ENCODE data around the gene FRMD4A.

The FRMD4A gene

GRCh38 chr10:13632884-13633440 is 697.8 kb downstream of the FRMD4A start:
- no peak for DNase-seq (ENCODE audit: low spot score)
- Mint-ChIP-seq H3K9me3 (no peaks in the 10 kb centered on the region), H3K4me3 (no peak overlapping the region), H3K36me3 (ENCODE audit: low read depth) (peaks cover 10% of the 10 kb centered on the region), H3K4me1 (ENCODE audit: low read depth) (no peaks in the 10 kb centered on the region), H3K27ac (no peak overlapping the region), H3K27me3 (ENCODE audit: low read depth) (no peaks in the 10 kb centered on the region)

DNA sequence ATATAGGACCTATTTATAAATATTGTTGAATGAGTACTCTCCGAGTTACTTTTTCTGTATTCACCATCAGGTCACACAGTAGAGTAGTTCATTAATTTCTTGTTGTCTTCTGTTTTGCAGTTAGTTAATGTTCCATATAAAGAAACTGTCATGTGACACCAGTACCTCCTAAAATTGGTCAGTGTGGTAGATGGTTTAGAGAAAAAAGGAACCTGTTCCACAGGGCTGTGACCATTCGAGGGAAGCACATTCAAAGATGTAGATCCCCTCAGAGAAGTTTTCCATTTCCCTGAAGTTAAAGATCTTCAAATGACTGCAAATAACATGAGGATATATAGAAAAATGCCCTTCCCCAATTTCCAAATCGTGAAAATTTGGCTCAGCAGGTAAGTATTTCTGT is 698.3 kb downstream of the FRMD4A start:
- no peaks in the 10 kb centered on the region for H3K27me3 Mint-ChIP-seq (ENCODE audit: low read depth)
- H3K4me1 Mint-ChIP-seq (ENCODE audit: low read depth): no peaks in the 10 kb centered on the region
- peaks cover 8% of the 10 kb centered on the region for H3K36me3 Mint-ChIP-seq (ENCODE audit: low read depth)
- no peak for DNase-seq (ENCODE audit: low spot score)
- no peak overlapping the region for H3K4me3 Mint-ChIP-seq
- H3K27ac Mint-ChIP-seq: no peak overlapping the region
- H3K9me3 Mint-ChIP-seq: no peaks in the 10 kb centered on the region

DNA sequence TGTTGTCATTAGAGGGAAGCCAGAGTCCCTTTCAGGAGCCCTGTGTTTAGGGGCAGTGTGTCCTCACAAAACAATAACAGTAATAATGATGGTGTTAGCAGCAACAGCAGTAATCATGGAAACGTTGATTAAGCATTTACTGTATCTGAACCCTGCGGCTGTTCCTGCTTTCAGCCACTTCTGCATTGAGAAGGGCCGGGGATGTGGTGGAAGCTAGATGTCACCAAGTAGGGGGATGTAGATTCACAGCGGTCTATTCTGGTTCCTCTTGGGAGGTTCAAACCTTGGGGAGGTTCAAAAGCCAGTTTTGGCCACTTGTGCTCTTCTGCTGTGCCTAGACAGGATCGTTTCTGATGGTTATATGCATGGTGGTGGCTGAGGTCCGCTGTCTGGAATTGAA is 699.1 kb downstream of the FRMD4A start:
- no peak for DNase-seq (ENCODE audit: low spot score)
- Mint-ChIP-seq H3K27ac (no peak overlapping the region), H3K4me1 (ENCODE audit: low read depth) (no peaks in the 10 kb centered on the region), H3K27me3 (ENCODE audit: low read depth) (no peaks in the 10 kb centered on the region), H3K36me3 (ENCODE audit: low read depth) (peaks cover 8% of the 10 kb centered on the region), H3K4me3 (no peak overlapping the region), H3K9me3 (no peaks in the 10 kb centered on the region)

DNA sequence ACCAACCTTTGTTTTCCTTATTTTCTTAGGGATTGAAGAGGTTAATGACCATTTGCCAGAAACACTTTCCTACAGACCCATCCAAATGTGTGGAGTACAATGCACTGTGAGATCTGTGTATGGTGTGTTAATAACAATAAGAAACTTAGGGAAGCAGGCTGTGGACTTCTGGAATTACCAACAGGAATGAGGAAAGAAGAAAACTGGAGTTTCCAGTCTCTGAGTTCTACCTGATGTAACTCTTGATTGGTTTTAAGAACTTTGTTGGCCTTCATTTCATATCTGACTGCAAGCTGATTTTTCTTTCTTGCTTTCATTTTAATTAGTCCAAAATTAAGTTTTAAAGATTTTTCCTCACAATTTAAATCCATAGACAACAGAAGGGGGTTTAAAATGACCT is 700.5 kb downstream of the FRMD4A start:
- no peak overlapping the region for H3K4me3 Mint-ChIP-seq
- H3K36me3 Mint-ChIP-seq (ENCODE audit: low read depth): peaks cover 8% of the 10 kb centered on the region

GRCh38 chr10:13629116-13629515 is 701.6 kb downstream of the FRMD4A start:
- Mint-ChIP-seq H3K4me1 (ENCODE audit: low read depth) (no peaks in the 10 kb centered on the region), H3K4me3 (no peak overlapping the region), H3K36me3 (ENCODE audit: low read depth) (peaks cover 6% of the 10 kb centered on the region), H3K9me3 (no peaks in the 10 kb centered on the region), H3K27ac (no peak overlapping the region), H3K27me3 (ENCODE audit: low read depth) (no peaks in the 10 kb centered on the region)
- no peak for DNase-seq (ENCODE audit: low spot score)

More for the DNA sequence above, 700.5 kb downstream of the FRMD4A start:
- no peak for DNase-seq (ENCODE audit: low spot score)
- no peaks in the 10 kb centered on the region for H3K9me3 Mint-ChIP-seq
- no peaks in the 10 kb centered on the region for H3K27me3 Mint-ChIP-seq (ENCODE audit: low read depth)
- no peak overlapping the region for H3K27ac Mint-ChIP-seq
- H3K4me1 Mint-ChIP-seq (ENCODE audit: low read depth): no peaks in the 10 kb centered on the region

DNA sequence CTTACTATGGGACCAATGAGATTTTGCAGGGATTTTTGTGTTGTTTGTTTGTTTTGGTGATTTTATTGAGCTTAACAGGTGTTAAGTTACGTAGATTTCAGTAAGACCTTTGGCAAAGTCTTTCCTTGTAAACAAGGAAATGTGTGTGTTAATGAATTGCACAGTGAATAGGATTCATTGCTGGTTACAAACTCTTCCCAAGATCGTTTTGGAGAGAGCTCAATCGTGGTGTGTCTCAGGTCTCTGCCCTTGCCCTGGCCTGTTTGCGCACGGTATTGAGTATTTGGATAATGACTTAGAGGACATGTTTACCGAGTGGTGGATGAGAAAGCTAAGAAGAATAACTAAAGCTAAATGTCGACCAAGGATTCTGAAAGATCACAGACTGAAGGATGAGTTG is 702.1 kb downstream of the FRMD4A start:
- DNase-seq (ENCODE audit: low spot score): no peak
- no peaks in the 10 kb centered on the region for H3K4me1 Mint-ChIP-seq (ENCODE audit: low read depth)
- H3K27ac Mint-ChIP-seq: no peak overlapping the region
- no peak overlapping the region for H3K4me3 Mint-ChIP-seq
- H3K36me3 Mint-ChIP-seq (ENCODE audit: low read depth): peaks cover 6% of the 10 kb centered on the region
- no peaks in the 10 kb centered on the region for H3K27me3 Mint-ChIP-seq (ENCODE audit: low read depth)
- H3K9me3 Mint-ChIP-seq: no peaks in the 10 kb centered on the region

GRCh38 chr10:13627459-13628310 is 703.0 kb downstream of the FRMD4A start:
- Mint-ChIP-seq H3K27ac (no peak overlapping the region), H3K9me3 (no peaks in the 10 kb centered on the region), H3K27me3 (ENCODE audit: low read depth) (no peaks in the 10 kb centered on the region), H3K4me3 (no peak overlapping the region), H3K4me1 (ENCODE audit: low read depth) (no peaks in the 10 kb centered on the region), H3K36me3 (ENCODE audit: low read depth) (peaks cover 6% of the 10 kb centered on the region)
- DNase-seq (ENCODE audit: low spot score): no peak

DNA sequence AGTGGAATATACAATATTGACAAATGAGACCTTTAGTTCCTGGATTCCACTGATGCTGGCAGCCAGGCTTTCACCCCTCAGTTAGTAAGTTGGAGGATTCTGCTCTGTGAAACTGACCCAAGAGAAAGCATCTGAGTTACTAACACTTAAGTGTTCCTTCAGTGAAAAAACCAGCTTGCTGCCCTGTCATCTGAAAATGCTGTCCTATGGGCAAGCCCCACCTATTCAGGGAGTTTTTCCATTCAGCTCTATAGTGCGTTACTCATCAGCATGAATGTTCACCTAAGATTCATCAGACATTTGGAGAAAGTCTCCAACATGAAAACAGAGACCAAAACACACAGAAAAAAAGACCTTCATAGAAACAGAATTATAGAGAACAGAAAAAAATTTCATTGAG is 706.1 kb downstream of the FRMD4A start:
- Mint-ChIP-seq H3K9me3 (no peaks in the 10 kb centered on the region), H3K4me1 (ENCODE audit: low read depth) (no peaks in the 10 kb centered on the region), H3K36me3 (ENCODE audit: low read depth) (no peaks in the 10 kb centered on the region), H3K4me3 (no peak overlapping the region), H3K27me3 (ENCODE audit: low read depth) (no peaks in the 10 kb centered on the region), H3K27ac (no peak overlapping the region)
- no peak for DNase-seq (ENCODE audit: low spot score)

GRCh38 chr10:13621931-13622330 is 708.8 kb downstream of the FRMD4A start:
- Mint-ChIP-seq H3K36me3 (ENCODE audit: low read depth) (peaks cover 10% of the 10 kb centered on the region), H3K4me3 (no peak overlapping the region), H3K27ac (no peak overlapping the region), H3K4me1 (ENCODE audit: low read depth) (no peaks in the 10 kb centered on the region), H3K27me3 (ENCODE audit: low read depth) (no peaks in the 10 kb centered on the region), H3K9me3 (no peaks in the 10 kb centered on the region)
- DNase-seq (ENCODE audit: low spot score): no peak

DNA sequence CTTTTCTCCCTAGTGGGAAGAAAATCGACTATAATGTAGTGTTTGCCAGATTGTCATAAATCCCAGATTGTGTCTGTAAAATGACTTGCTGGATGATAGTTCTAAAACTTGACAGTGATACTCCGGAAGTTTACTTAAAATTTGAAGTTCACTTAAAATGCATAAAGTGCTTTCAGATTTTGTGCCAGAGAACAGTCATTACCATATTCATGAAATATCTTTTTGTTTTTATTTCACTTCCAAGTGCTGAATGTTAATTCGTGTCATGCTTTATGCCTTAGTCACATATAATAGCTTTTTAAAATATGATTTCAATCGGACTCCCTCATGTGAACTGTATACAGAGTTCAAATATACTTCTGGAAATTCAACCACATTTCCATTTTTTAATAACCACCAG is 713.6 kb downstream of the FRMD4A start:
- DNase-seq (ENCODE audit: low spot score): no peak
- no peak overlapping the region for H3K27ac Mint-ChIP-seq
- peaks cover 25% of the 10 kb centered on the region for H3K36me3 Mint-ChIP-seq (ENCODE audit: low read depth)
- no peak overlapping the region for H3K4me3 Mint-ChIP-seq
- H3K9me3 Mint-ChIP-seq: no peaks in the 10 kb centered on the region
- H3K4me1 Mint-ChIP-seq (ENCODE audit: low read depth): no peaks in the 10 kb centered on the region
- H3K27me3 Mint-ChIP-seq (ENCODE audit: low read depth): no peaks in the 10 kb centered on the region

DNA sequence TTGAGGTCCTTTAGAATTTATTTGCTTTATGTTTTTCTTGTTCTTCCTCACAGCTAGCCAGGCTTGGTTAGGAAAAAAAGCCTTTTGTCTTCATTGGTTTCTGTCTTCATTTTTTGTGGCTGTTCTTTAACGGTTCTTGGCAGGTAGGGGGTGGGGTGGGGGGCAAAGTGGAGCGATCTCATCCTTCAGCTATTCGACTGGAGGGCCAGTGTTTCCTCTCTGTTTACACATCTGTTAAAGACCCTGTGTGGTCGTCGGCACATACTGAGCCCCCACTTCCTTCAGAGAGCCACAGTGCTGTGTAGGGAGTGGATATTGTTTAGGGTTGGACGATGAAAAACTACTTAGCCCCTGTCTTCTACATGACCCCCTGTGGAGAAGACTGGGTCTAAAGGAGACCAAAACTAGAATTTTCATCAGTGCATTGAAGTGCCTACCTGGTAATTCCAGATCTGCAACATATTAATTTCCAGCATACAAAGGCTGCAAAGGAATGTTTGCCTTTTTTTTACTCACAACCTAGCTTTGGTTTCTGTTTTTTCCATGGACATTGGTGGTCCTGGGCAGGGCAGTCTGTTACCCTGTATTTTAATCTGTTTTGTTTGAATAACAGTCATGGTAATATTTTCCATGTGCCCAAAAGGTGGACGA is 714.9 kb downstream of the FRMD4A start:
- no peak for DNase-seq (ENCODE audit: low spot score)
- Mint-ChIP-seq H3K4me1 (ENCODE audit: low read depth) (no peaks in the 10 kb centered on the region), H3K4me3 (no peak overlapping the region), H3K36me3 (ENCODE audit: low read depth) (peaks cover 27% of the 10 kb centered on the region), H3K27ac (no peak overlapping the region), H3K9me3 (no peaks in the 10 kb centered on the region), H3K27me3 (ENCODE audit: low read depth) (no peaks in the 10 kb centered on the region)

- H3K27ac Mint-ChIP-seq: no peak overlapping the region
- no peaks in the 10 kb centered on the region for H3K4me1 Mint-ChIP-seq (ENCODE audit: low read depth)
- no peaks in the 10 kb centered on the region for H3K27me3 Mint-ChIP-seq (ENCODE audit: low read depth)
- no peak for DNase-seq (ENCODE audit: low spot score)
- peaks cover 32% of the 10 kb centered on the region for H3K36me3 Mint-ChIP-seq (ENCODE audit: low read depth)
- H3K4me3 Mint-ChIP-seq: no peak overlapping the region
- no peaks in the 10 kb centered on the region for H3K9me3 Mint-ChIP-seq
Observed at GRCh38 chr10:13614530-13615332, 716.0 kb downstream of the FRMD4A start.

GRCh38 chr10:13613519-13613918 is 717.2 kb downstream of the FRMD4A start:
- Mint-ChIP-seq H3K36me3 (ENCODE audit: low read depth) (peaks cover 30% of the 10 kb centered on the region), H3K27me3 (ENCODE audit: low read depth) (no peaks in the 10 kb centered on the region), H3K4me1 (ENCODE audit: low read depth) (no peaks in the 10 kb centered on the region), H3K9me3 (no peaks in the 10 kb centered on the region), H3K4me3 (no peak overlapping the region), H3K27ac (no peak overlapping the region)
- DNase-seq (ENCODE audit: low spot score): no peak

Data from T-helper 2 cell treated with Interferon-gamma antibody and Interleukin-4, amounts not matched to agents 5 μg/mL and 100 μg/mL, for 36 hours (primary cell).